ENCODE results near the gene DGKH.
"Not testable (repeated sequence)": the region's sequence is repeated elsewhere in the genome, so short reads cannot be mapped to it uniquely, and the experiment has no call there.

Gene DGKH

DNA sequence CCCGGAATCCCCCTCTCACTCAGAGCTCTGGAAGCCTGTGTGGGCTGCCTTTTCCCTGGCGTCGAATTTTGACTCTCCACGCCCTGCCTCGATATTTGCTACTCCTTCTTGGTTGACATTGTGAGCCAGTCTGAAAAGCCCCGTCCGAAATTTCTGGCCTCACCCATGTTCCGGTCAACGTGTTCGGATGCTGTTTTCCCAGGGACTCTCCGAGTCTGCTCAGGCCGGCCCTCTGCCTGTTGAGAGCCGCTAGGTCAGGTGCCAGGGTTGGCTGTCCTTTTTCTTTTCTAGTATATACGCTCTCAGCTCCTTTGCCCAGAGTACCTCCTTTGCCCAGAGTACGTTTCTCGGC, 6.8 kb upstream of the DGKH start:
- peak; percentile 10 for DNase-seq

DNA sequence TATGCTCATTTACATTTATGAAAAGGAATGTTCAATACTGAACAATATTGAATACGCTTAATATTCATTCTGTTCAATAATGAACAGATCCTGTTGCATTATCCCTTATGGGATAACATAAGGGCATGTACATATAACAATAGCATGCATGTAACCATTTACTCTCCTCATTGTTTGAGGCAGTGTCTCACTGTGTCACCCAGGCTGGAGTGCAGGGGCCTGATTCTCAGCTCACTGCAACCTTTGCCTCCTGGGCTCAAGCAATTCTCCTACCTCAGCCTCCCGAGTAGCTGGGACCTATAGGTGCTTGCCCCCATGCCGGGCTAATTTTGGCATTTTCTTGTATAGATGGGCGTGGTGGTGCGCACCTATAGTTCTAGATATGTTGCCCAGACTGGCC, 4.8 kb upstream of the DGKH start:
- no peak for DNase-seq

DNA sequence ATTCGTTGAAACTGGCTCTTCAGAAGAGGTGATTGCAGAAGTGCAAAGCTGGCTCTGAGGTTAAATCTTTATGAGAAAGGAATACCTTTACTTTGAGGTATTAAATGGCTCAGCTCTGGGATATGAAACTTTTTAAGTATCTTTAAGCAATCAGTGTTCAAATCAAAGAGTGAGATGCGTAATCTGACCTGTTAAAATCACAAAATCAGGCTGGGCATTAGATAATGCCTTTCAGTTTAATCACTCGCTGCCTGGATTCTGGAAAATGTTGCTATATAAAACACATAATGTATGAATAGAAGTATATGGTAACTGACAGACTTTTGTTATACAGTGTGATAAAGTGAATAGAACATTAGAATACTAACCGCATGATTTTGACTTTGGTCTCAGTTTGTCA, 2.0 kb upstream of the DGKH start:
- no peak for DNase-seq

DNA sequence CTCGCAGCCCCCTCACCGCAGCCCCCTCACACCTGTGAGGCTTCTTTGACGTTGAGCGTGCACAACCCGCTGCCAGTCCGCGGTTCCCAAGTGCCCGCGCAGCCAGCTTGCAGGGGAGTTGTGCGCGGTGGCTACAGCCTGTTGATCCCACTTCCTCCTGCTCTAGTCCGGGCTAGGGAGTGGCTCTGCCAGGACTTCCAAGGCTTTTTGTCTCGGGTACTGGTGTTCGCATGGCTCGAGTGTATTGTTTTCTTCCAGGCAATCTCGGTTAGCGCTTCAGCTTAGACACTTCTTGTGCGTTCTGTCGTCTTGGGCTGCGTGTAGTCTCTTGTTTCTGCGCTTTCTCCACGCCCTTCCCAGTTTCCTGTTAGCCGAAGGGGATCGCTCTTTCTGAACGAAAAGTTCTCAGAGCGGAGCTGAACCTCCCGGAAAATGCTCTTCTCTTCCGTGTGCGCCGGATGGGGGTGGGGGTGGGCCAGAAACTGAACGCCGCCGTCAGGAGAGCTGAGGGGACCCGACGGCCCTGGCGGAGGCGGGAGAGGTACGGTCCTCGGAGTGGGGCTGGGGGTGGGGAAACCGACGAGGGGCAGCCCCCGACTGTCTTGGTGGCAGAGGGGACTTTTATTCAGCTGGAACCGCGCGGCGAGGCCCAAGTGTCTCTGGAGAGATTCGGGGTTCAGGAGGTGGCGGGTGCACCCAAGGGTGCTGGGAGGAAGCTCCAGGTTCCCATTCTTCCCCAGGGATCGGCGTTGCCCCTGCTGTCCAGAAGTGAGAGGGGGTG, 697 bp upstream of the DGKH start:
- DNase-seq = peak; percentile 44

DNA sequence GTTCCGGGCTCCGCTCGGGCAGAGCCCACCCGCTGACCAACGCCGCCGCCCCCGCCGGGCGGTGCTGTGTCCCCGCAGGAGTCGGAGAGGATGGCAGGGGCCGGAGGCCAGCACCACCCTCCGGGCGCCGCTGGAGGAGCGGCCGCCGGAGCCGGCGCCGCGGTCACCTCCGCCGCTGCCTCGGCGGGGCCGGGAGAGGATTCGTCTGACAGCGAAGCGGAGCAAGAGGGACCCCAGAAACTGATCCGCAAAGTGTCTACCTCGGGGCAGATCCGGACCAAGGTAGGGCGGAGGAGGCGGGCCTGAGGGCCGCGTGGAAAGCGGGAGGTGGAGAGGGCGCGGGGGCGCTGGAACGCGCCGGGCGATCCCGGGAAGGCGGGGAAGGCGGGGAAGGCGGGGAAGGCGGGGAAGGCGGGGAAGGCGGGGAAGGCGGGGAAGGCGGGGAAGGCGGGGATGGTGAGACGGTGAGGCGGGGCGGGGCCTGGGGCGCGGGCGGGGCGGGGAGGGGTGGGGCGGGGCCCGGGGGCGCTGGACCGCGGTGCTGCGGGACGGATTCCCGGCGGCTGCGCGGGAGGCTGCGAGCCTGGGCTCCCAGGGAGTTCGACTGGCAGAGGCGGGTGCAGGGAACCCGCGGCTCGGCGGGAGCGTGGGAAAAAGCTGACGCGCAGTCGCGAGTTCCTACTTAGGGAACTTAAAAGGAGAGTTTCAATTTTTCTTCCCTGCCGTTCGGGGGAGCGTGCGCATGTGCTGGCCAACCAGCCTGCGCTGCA, 421 bp downstream of the DGKH start:
- peak; percentile 73 for DNase-seq

DNA sequence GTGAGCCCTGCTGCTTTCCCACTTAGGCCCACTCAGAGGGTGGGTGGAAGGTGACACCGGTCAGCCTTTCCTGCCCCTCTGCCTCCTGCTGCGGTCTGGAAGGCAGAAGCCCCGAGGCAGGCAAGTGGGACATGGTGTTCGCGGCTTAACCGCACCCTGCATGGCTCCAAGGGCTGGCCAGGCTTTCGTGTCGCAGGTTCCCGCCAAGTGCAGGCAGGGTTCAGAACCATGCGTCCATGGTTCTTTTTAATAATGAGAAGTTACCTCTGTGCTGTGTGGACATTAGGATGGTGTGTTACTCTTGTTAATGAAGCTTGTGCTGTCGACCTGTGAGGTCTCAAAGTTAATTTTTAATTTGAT, 986 bp downstream of the DGKH start:
- DNase-seq = no peak

DNA sequence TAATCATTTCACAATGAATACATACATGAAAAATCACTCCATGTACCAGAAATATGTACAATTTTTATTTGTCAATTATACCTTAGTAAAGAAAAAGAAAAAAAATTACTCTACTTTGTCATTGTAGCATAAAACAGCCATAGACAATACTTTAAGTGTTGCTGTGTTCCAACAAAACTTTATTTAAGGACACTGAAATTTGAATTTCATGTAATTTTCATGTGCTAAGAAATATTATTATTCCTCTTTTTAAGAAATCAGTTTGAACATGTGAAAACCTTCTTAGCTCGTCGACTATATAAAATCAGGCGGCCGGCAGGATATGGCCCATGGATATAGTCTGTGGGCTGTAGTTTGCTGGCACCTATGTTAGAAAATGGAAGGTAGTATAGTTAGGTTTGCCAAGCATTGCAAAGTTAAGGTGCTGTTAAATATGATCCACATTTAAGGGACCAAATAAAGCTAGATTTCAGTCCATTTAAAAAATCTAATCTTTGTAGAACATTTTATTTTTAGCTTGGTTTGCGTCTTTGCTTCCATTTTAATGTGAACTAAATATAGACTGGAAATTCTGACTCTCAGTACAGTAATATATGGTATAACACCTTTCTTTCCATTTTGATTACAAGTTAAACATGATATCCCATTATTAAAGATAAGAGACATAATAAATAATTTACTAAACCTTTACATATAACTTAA, 6.5 kb downstream of the DGKH start:
- no peak for DNase-seq

DNA sequence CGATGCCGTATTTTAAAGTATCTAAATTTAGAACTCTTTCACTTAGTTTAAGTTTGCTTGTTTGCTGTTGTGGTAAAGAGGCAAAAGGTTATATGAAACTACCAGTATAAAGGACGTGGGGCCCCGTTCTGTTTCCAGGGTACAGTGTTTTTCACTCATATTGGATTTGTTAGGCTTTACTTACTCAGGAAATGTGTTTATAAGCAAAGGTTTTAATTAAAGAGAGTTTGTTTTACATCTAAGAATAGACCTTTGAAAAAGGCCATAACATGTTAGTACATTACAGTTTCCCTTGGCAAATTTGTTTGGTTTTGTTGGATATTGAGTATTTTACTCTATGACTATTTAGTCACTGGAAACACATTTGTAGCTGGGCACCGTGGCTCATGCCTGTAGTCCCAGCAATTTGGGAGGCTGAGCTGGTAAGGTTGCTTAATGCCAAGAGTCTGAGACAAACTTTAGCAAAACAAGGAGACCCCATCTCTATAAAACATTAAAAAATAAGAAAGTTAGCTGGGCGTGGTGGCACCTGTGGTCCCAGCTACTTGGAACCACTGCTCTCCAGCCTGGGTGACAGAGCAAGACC, 7.1 kb downstream of the DGKH start:
- no peak for DNase-seq

DNA sequence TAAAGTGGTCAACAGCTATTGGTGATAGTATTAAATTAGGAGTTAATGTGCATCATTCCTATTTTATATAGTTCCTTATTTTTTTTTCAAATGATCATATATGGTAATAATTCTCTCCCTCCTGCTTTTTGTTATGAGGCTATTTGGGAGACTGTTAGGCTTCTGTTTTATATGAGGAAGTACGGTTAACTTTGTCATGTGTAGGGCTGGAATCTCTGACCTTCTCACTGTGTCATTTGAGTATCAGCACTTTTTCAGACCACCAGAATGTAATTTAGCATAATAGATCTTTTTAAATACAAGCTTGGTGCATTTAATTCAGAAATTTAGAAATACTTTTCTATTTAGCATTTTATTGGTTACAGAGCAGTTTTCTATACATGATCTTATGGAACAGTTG, 7.7 kb downstream of the DGKH start:
- no peak for DNase-seq

DNA sequence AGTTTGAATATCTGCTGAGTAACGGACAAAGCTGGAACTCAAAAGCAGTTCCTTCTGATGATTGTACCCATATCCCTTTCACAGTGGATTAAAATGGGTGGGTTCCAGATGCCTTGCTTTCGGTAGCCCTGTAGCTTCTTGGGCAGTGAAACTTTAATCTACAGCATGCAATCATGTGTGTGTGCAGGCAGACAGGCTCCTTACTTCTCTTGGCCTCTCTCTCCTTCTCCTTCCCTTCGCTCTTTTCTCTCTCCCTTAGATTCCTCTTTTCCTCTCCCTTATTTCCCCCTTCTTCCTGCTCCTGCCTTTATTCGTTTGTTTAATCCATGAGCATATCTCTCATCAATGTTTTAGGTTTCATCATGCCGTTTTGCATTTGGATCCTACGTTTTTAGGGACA, 8.1 kb downstream of the DGKH start:
- DNase-seq = no peak

DNA sequence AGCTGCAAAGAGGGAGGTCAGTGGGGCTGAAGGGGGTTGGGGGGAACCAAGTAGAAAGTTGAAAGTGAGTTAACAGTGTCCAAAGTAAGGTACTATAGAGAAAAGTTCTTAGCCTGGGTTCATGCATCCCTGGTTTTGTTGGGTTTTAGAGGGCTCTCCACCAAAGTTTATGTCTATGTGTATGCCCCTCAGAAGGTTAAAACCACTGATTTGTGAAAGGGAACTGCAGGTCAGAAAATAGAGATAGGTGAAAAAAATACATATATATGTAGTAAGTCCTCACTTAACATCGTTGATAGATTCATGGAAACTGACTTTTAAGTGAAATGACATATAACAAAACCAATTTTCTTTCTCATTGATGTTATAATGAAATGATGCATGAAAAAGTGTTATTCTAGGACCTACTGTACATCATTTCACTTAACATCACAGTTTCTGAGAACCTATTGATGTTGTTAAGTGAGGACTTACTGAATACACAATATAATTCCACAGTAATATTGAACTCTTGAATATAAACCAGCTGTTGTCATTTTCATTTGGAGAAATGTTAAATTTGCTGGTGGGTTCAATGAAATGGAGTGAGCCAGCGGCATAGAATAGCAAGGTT, 9.6 kb downstream of the DGKH start:
- no peak for DNase-seq

DNA sequence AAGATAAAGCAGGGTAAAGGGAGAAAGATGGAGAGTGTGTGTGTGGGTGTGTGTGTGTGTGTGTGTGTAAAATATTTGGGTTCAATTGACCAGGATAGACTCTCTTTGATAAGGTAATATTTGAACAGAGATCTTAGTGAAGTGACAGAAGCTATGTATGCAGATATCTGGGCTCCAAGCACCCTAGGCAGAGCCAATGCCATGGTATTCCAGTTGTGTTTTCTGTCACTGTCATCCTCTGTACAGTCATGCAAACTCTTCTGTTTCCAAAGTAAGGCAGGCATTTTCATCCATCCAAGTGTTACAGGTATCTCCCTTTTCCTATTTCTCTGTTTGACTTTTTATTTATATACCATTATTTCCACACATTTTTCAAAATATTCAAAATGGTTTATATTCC, 13.5 kb downstream of the DGKH start:
- no peak for DNase-seq

DNA sequence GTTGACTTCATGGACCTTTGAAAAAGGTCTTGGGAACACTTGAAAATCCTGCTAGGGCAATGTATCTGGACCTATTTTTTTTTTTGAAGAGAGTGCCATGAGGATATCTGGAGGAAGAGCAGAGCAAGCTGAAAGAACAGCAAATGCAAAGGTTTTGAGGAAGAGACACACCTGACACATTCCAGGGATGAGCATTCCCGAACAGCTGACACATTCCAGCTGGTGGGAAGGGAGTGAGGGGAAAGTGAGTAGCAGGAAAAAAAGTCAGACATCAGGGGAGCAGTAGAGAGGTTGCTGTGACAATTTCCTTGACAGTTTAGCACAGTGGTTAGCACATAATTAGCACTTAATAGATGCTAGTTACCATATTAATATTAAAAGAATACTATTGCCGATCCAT, 14.7 kb downstream of the DGKH start:
- DNase-seq = no peak

DNA sequence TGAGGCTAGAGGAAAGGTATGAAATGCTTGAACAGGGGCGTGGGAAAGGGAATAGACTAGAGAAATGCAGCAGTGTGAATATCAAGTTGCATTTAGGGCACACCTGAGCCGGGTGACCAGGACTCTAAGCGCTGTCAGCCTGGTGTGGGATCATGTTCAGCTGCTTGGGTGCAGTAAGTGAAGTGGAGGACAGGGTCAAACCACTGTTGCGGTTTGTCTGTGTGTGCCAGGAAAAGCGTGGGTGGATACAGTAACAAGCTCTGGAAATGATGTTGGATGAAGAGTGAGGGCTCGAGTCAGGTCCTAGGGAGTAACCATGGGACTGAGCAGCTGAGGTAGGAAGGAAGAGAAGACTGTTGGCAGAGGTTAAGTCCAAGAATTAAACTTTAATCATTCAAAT, 15.8 kb downstream of the DGKH start:
- no peak for DNase-seq

DNA sequence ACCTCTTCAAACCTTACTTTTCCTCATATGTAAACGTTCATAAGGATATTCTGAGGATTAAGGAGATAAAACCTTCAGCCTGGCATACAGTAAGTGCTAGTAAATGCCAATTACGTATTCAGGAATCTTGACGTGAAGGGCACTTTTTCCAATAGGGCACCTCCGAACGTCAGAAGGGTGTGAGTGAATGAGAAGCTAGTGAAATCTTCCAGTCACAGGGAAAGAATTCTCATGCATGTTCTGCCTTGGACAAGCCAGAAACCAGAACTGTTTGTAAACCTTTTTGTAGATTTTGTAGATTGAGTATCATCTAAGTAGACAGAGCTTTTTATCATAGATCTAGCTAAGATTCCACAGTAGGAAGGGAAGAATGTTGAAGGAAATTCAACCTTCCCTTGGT, 16.5 kb downstream of the DGKH start:
- no peak for DNase-seq

DNA sequence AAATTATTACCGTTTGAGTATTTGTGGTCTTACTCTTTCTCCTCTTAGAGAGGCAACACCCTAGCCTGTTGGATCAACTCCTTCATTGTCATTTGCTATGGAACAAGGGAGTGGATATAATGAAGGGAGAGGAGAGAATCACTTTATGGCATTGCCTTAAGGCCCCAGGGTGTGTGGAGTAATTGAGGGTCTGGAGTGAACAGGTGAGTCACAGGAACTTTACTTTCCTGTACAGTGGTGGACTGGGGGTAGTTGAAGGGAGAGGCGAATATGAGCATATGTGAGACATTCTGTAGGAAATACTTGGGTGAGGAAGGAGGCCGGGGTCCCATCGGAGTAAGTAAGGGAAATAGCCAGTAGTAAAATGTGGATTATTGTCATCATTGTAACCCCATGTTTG, 17.0 kb downstream of the DGKH start:
- DNase-seq = no peak

DNA sequence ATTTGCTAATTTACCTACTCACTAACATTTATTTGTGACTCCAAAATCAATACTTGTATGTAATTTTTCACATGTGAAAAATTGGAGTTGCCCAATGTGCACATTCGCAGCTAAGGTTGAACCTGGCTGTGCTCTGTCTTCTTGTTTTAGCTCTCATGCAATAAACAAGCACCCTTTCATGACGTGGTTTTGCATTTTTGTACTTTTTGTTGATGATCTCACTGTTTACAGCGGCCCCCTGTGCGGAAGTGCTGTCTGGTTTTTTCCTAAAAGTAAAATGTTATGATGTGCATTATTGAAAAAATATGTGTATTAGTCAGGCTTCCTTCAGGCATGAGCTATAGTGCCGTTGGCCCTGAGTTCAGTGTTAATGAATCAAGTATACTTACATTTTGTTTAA, 18.1 kb downstream of the DGKH start:
- DNase-seq = no peak

DNA sequence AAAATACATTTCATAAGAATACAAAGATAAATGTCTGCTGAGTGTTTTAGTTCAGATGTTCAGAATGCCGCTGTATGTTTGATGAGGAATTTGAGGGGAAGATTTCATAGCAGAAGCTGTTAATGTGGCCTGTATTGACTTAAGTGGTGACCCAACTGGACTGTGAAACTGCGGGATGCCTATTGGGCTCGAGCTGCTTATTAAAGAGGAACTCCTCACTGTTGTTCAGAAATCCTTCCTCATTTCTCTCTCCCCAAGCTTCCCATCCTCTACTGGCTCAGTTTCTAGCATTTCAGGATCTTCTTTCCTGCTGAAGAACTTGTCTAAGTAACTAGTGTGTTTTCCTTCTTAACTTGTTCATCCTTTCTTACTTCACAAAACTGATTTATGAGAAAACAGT, 20.4 kb downstream of the DGKH start:
- DNase-seq = no peak

DNA sequence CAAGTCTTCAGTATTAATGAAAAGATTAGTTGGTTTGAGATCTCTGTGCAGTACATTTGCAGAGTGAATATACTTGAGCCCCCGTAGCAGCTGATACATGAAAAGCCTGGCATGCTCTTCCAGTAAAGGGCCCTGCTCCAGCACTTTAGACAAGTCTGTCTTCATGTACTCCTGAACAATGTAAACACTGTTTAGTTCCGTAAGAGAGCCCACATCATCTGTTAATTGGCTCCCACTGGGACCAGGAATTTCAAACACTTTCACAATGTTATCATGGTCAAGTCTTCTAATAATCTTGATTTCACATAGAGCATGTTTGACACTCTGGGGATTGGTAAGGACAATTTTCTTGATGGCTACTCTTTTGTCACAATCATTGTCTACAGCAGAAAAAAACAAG, 22.2 kb downstream of the DGKH start:
- not testable (repeated sequence) for DNase-seq

DNA sequence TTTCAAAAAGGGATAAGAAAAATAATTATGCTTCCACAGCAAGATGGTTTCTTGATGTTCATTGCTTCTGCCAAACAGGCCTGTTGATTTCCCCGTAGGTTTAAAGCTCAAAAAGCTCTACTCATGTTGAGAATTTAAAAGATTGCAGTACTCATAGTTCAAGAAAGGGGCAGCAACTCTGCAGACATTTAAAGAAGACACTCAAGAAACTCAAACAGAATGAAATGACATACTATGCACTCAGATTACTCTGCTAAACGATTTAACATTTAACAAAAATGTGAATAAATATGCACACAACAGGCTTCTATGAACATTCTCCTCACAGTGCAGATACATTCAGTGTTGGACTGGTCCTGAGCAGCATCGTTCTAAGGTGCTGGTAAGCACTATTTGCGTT, 22.7 kb downstream of the DGKH start:
- not testable (repeated sequence) for DNase-seq

DNA sequence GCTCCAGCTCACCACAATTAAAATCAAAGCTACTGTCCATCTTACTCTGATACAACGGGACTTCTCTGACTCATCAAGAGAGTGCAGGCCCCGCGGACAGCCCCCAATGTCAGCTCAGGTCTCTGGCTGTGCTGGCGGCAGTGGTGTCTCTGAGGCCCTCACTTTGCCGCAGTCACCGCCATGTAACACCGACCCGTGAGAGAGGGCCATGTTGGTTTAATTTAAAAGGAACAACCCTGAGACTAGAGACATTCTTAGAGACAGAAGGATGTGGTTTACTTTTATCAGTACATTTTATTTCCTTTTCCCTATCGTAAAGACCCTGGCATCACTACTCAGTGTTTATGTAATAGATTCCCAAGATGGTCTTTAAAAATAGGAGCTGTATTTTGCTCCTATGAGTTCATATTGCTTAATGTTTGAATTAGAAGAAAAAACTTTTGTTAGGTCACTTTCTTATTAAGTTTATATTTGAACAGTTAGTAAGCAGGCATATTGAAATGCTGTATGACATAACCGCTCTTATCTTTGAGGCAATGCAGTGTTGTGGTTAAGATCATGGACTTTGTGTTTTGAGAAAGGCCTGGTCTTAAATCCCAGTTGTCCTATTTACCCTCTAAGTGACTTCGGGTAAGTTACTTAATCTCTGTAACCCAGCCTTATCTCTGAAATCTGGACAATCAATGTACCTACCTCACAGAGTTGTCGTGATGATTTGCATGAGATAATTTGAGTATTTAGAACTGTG, 23.4 kb downstream of the DGKH start:
- no peak for DNase-seq

DNA sequence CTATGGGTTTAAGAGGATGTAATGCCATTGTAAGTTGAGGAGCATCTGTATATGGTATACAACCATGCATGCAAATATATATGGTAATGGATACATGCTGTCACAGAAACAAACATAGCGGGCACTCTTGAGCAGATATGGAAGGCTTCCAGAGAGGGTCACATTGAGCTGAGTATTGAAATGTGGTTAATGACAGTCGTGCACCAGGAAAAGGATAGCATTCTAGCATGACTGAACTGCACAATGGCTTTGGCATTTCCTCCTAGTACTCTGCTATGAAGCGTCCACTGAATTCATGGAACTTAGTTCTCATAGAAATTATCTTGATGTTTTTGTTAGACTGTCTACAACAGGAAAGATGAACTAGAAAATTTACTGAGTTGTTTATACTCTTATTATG, 25.2 kb downstream of the DGKH start:
- DNase-seq = no peak

DNA sequence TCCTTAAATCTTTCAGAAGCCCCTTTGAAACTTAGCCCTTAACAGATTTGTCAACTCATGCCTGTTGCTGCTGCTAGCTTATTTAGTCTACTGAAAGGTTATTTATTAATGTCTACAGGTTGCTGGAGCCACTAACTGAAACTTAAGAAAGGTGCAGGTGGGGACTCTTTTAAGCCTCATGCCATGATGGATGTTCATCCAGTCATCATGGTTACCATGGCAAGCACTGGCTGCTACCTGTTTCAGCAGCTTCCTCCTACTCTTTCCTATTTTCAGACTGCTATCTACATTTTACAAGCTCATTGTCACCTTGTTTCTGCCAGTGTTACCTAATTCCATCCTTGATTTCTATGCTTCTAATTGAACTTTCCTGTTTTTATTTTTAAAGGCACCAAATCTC, 27.1 kb downstream of the DGKH start:
- no peak for DNase-seq

Data from activated CD4-positive, alpha-beta T cell treated with anti-CD3 and anti-CD28 coated beads, Interleukin-2, Interleukin-6, amounts not matched to agents 100 ng/mL and 50 ng/mL, durations not matched to agents 16 hours and 8 hours (primary cell).